ENCODE data around the gene APOBEC3H. TPM values are rescaled to one million over a fixed set of nuclear protein-coding genes. Genes with fewer than 3 reads are reported as not detected.
A peak's percentile ranks its signal among the peaks of the same experiment; 100 is the strongest.
"Not testable (repeated sequence)": the region's sequence is repeated elsewhere in the genome, so short reads cannot be mapped to it uniquely, and the experiment has no call there.

Gene APOBEC3H
- total RNA-seq, 2 experiments from 2014 or later = 6.8 to 7.1 TPM

DNA sequence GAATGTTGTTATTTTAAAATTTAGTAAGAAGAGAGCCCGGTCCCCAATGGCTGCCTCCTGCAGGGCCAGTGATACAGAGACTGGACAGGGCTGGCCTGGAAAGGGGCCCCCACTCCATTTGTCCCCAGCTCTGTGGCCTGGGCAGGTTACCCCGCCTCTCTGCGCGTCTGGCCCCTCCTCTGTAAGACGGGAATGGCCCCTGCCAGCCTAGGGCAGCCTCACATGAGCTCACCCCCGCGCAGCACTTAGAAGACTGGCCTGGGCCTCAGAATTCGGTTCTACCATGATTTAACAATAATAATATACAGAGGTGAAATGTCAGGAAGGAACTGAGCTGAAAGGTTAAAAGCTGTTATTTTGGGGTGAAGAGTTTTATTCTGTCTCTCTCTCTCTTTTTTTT, 18.7 kb upstream of the APOBEC3H start:
- TF ChIP-seq, protein P1, sequence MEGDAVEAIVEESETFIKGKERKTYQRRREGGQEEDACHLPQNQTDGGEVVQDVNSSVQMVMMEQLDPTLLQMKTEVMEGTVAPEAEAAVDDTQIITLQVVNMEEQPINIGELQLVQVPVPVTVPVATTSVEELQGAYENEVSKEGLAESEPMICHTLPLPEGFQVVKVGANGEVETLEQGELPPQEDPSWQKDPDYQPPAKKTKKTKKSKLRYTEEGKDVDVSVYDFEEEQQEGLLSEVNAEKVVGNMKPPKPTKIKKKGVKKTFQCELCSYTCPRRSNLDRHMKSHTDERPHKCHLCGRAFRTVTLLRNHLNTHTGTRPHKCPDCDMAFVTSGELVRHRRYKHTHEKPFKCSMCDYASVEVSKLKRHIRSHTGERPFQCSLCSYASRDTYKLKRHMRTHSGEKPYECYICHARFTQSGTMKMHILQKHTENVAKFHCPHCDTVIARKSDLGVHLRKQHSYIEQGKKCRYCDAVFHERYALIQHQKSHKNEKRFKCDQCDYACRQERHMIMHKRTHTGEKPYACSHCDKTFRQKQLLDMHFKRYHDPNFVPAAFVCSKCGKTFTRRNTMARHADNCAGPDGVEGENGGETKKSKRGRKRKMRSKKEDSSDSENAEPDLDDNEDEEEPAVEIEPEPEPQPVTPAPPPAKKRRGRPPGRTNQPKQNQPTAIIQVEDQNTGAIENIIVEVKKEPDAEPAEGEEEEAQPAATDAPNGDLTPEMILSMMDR (IDR thresholded peaks at IDR 0.05) = no peak
- POLR2A ChIA-PET = interaction anchor here (0.6 to 2.0 kb wide), 4 partner anchors 11 to 241 kb away, joined by 3 to 14 read pairs (median 4); partner anchors contain the start of gene RPL3
- H3K9me3 Mint-ChIP-seq = no peaks in the 10 kb centered on the region
- ATAC-seq (no peak), DNase-seq (peak; percentile 32)
- peaks cover 36% of the 10 kb centered on the region for H3K36me3 Mint-ChIP-seq (ENCODE audit: low read depth)
- no peaks in the 10 kb centered on the region for H3K27me3 Mint-ChIP-seq
- intact Hi-C loops (cut with micrococcal nuclease) = no loop called here
- CTCF ChIA-PET = interaction anchor here (0.8 kb wide), 1 partner anchor 48 kb away, joined by 3 read pairs; no protein-coding TSS in a partner anchor
- H3K4me3 Mint-ChIP-seq = peak overlapping the region; percentile 93
- peak overlapping the region; percentile 94 for H3K27ac Mint-ChIP-seq
- H3K4me1 Mint-ChIP-seq (ENCODE audit: low read depth) = peaks cover 55% of the 10 kb centered on the region

DNA sequence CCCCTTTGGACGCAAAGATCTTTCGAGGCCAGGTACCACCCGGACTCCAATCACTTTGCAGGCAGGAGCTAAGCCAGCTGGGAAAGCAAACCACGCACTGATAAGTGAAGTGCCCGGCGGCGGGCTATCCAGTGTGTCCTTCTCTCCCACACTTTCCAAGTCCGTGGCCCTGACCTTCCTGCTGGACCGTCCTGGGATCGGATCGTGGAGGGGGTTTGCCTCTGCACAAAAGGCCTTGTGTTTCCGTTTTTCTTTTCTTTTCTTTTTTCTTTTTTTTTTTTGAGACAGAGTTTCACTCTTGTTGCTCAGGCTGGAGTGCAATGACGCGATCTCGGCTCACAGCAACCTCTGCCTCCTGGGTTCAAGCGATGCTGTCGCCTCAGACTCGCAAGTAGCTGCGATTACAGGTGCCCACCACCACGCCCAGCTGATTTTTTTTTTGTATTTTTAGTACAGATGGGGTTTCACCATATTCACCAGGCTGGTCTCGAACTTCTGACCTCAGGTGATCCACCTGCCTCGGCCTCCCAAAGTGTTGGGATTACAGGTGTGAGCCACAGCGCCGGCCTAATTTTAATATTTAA, 17.9 kb upstream of the APOBEC3H start:
- peaks cover 37% of the 10 kb centered on the region for H3K36me3 Mint-ChIP-seq (ENCODE audit: low read depth)
- ATAC-seq; H3K27me3 Mint-ChIP-seq; H3K9me3 Mint-ChIP-seq; intact Hi-C loops (cut with micrococcal nuclease); DNase-seq: not testable (repeated sequence)
- H3K4me1 Mint-ChIP-seq (ENCODE audit: low read depth) = peaks cover 55% of the 10 kb centered on the region
- H3K27ac Mint-ChIP-seq = peak overlapping the region; percentile 94
- ChIA-PET CTCF (interaction anchor here (0.8 to 1.5 kb wide), 2 partner anchors 71 to 209 kb away, joined by 3 read pairs; no protein-coding TSS in a partner anchor), POLR2A (interaction anchor here (2.0 kb wide), 1 partner anchor 10 kb away, joined by 14 read pairs; no protein-coding TSS in a partner anchor)
- peak overlapping the region; percentile 93 for H3K4me3 Mint-ChIP-seq

DNA sequence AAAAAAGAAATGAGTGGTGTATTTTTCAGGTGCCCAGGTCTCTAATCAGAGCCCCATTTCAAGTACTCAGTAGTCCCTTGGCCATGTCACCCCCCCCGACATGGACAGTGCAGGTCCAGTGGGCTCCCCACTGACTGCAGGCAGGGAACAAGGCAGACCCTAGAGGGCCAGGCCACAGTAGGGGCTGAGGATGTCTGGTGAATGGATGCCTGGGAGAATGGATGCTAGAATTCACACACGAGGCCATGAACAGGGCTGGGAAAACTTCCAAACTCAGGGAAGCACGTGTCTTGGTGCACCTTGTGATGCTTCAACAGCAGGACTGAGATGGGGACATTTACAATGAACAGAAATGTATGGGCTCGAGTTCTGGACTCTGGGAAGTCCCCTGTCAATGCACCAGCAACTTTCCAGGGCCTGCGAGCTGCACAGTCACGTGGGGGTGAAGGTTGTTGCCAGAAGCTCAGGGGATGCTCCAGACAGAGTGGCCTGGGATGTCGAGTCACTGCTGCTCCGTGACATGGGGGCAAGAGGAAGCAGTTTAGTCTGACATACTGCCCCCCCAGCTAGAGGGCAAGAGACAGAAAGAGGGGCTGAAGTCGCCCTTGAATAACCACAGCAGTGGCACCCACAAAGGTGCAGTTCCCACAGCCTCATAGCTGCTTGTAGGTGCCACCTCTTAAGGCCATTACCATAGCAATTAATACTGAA, 16.8 kb upstream of the APOBEC3H start:
- TF ChIP-seq, protein P1 (IDR thresholded peaks at IDR 0.05) = no peak
- POLR2A ChIA-PET = interaction anchor here (0.7 to 1.5 kb wide), 4 partner anchors 9 to 105 kb away, joined by 3 to 4 read pairs (median 4); no protein-coding TSS in a partner anchor
- peaks cover 58% of the 10 kb centered on the region for H3K4me1 Mint-ChIP-seq (ENCODE audit: low read depth)
- intact Hi-C loops (cut with micrococcal nuclease) = loop anchor here (5.0 kb wide), 1 partner anchor 37 kb away; no protein-coding TSS in a partner anchor
- H3K4me3 Mint-ChIP-seq = peak overlapping the region; percentile 37
- DNase-seq (no peak), ATAC-seq (no peak)
- no peaks in the 10 kb centered on the region for H3K27me3 Mint-ChIP-seq
- peaks cover 37% of the 10 kb centered on the region for H3K36me3 Mint-ChIP-seq (ENCODE audit: low read depth)
- H3K27ac Mint-ChIP-seq = peak overlapping the region; percentile 47
- CTCF ChIA-PET = interaction anchor here (1.5 to 1.9 kb wide), 2 partner anchors 38 to 210 kb away, joined by 3 to 7 read pairs; no protein-coding TSS in a partner anchor
- H3K9me3 Mint-ChIP-seq = no peaks in the 10 kb centered on the region

DNA sequence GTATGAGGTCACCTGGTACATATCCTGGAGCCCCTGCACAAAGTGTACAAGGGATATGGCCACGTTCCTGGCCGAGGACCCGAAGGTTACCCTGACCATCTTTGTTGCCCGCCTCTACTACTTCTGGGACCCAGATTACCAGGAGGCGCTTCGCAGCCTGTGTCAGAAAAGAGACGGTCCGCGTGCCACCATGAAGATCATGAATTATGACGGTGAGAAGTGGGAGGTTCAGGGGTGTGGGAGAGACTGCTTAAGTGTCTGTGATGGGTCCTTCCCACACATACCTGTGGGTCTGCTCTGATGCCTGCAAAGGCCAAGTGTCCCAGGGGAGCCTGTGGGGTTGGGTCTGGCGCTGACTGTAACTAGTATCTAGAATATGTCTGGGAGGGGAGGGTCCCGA, 16.0 kb upstream of the APOBEC3H start:
- DNase-seq = no peak
- ChIA-PET POLR2A (interaction anchor here (0.9 to 1.5 kb wide), 3 partner anchors 8 to 43 kb away, joined by 3 to 4 read pairs (median 4); no protein-coding TSS in a partner anchor), CTCF (interaction anchor here (0.6 to 1.9 kb wide), 3 partner anchors 18 to 211 kb away, joined by 3 to 7 read pairs (median 3); no protein-coding TSS in a partner anchor)
- H3K9me3 Mint-ChIP-seq = no peaks in the 10 kb centered on the region
- intact Hi-C loops (cut with micrococcal nuclease) = loop anchor here (5.0 kb wide), 1 partner anchor 36 kb away; no protein-coding TSS in a partner anchor
- ATAC-seq = no peak
- peaks cover 37% of the 10 kb centered on the region for H3K36me3 Mint-ChIP-seq (ENCODE audit: low read depth)
- H3K4me3 Mint-ChIP-seq = peak overlapping the region; percentile 22
- H3K27me3 Mint-ChIP-seq = no peaks in the 10 kb centered on the region
- H3K27ac Mint-ChIP-seq = peak overlapping the region; percentile 59
- TF ChIP-seq, protein P1 (IDR thresholded peaks at IDR 0.05) = no peak
- peaks cover 58% of the 10 kb centered on the region for H3K4me1 Mint-ChIP-seq (ENCODE audit: low read depth)

DNA sequence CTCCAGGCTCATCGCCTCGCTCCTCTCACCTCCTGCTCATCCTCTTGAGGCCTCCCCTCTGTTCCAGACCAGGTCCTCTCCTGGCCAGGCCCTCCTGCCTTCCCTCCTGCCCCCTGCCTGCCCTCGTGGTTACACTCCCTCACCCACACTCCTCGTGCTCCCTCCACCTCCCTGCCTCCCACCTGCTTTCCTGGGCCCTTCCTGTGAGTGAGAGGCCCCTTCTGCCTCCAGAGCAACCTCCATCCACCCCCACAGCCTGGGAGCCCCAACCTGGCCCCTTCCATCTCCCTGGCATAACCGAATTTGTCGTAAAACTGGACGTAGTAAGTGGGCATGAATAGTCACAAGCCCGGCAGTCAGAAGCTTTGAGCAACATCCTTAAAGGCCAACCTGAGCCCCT, 15.4 kb upstream of the APOBEC3H start:
- peak overlapping the region; percentile 25 for H3K4me3 Mint-ChIP-seq
- H3K9me3 Mint-ChIP-seq = no peaks in the 10 kb centered on the region
- peaks cover 37% of the 10 kb centered on the region for H3K36me3 Mint-ChIP-seq (ENCODE audit: low read depth)
- ChIA-PET POLR2A (no interaction called here), CTCF (interaction anchor here (1.9 kb wide), 1 partner anchor 36 kb away, joined by 7 read pairs; no protein-coding TSS in a partner anchor)
- DNase-seq (no peak), ATAC-seq (no peak)
- H3K27ac Mint-ChIP-seq = peak overlapping the region; percentile 59
- H3K27me3 Mint-ChIP-seq = no peaks in the 10 kb centered on the region
- intact Hi-C loops (cut with micrococcal nuclease) = loop anchor here (5.0 kb wide), 1 partner anchor 36 kb away; no protein-coding TSS in a partner anchor
- TF ChIP-seq, protein P1 (IDR thresholded peaks at IDR 0.05) = no peak
- H3K4me1 Mint-ChIP-seq (ENCODE audit: low read depth) = peaks cover 58% of the 10 kb centered on the region
